ENCODE data around the gene LNPK.

Gene LNPK

DNA sequence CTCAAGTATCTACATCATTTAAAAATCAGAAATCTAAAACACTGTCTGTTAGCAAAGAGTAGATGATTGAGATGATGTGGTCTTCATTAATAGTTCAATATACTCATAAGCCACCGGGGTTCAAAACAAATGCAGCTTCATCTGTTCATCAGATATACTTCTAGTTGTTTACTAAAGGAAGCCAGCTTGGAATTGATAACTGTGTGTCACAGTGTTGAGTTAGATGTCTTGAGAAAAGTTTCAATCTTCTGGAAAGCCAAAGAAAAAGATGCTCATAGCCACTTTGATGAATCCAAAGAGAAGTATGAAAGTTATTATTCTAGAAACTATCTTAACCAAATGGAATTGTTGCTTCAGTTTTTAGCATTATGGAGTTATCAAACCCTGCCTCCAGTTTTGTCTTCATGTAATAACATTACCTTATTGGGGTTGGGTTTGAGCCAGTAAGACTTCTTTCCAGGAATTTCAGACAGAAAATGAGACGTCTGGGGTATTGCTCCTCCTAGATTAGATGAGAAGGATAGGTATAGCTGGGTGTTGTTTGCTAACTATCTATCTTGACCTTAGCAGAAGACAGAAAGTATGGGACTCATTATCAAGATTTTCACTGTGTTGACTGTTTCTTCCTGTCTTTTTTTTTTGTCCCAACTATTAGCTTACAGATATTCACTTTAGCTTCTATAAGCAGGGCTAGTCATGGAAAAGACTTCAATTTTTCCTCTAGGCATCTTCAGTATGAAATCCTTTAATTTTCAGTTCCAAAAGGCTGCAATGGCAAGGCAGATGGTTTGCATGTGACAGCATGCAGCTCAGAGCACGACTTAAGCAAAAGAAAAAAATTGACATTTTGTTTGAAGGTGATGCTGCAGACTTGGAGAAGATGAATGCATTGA, 66.5 kb downstream of the LNPK start:
- TF ChIP-seq CTCF (IDR thresholded peaks at IDR 0.05; ENCODE audit: low read depth, low read length, missing control alignments) = no peak
- H3K4me3 ChIP-seq (ENCODE audit: low read depth, low read length) = no peak overlapping the region
- in situ Hi-C loops (cut with HindIII; ENCODE audit: low sequenced_read_pairs) = no loop called here
- no peak for DNase-seq (ENCODE audit: low read depth)

- no peak for DNase-seq (ENCODE audit: low read depth)
- H3K4me3 ChIP-seq (ENCODE audit: low read depth, low read length) = no peak overlapping the region
- TF ChIP-seq CTCF (IDR thresholded peaks at IDR 0.05; ENCODE audit: low read depth, low read length, missing control alignments) = no peak
- in situ Hi-C loops (cut with HindIII; ENCODE audit: low sequenced_read_pairs) = no loop called here
Measured at GRCh38 chr2:175932675-175933074, 69.4 kb downstream of the LNPK start.

DNA sequence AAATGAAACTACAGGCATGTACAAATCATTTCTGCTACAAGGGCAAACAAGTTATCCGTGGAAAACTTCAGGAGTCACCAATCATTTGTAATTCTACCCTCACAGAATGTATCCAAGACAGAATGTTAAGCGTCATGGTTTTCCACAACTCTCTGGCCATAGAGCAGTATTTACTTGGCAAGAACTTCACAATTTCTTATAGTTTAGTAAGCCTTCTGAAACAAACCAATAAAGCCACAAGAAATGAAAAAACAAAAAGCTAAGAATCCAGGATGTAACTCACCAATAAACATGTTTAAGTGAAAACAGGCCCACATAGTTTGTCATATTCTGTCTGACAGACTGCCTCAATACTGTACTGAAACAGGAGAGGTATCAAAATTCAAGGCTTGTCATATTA, 70.3 kb downstream of the LNPK start:
- H3K4me3 ChIP-seq (ENCODE audit: low read depth, low read length) = no peak overlapping the region
- TF ChIP-seq CTCF (IDR thresholded peaks at IDR 0.05; ENCODE audit: low read depth, low read length, missing control alignments) = no peak
- DNase-seq (ENCODE audit: low read depth) = peak; percentile 93
- in situ Hi-C loops (cut with HindIII; ENCODE audit: low sequenced_read_pairs) = no loop called here

DNA sequence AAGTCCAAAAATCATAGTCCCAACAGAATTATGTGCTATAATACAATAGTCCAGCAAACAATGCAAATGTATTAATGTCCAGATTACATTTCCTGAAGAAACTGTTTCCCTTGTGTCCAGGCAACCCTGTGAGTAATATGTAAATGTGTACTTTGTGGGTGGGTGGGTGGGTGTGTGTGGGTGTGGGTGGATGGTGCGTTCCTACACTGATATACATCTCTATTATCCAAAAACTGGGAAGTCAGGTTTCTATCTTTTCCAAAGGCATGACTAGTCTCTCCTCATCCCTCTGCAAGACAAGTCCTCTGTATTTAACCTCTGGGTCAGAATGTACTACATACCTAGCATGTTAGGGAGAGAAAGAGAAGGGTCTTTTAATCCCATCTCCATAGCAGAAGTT, 71.6 kb downstream of the LNPK start:
- no peak for TF ChIP-seq CTCF (IDR thresholded peaks at IDR 0.05; ENCODE audit: low read depth, low read length, missing control alignments)
- in situ Hi-C loops (cut with HindIII; ENCODE audit: low sequenced_read_pairs) = no loop called here
- DNase-seq (ENCODE audit: low read depth) = no peak

DNA sequence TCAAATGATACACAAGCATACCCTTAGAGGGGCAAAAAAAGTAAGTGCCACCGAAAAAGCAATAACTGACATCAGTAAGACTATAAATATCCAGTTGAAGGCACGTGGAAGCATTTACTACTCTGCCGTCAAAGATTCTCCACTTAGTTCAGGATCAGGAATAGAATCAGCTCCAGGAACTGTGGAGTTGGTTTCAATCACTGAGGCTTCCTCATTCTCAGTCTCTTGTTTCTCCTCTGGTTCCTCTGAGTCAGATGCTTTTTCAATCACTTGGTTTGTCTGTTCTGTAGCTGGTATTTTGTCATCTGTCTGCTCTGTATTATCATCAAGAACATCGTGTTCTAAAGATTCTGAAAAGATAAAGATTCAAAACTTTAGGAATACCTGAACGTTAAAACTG, 72.2 kb downstream of the LNPK start:
- DNase-seq (ENCODE audit: low read depth) = no peak
- in situ Hi-C loops (cut with HindIII; ENCODE audit: low sequenced_read_pairs) = no loop called here
- no peak overlapping the region for H3K4me3 ChIP-seq (ENCODE audit: low read depth, low read length)
- no peak for TF ChIP-seq CTCF (IDR thresholded peaks at IDR 0.05; ENCODE audit: low read depth, low read length, missing control alignments)

More for the DNA sequence above, 71.6 kb downstream of the LNPK start:
- no peak overlapping the region for H3K4me3 ChIP-seq (ENCODE audit: low read depth, low read length)

DNA sequence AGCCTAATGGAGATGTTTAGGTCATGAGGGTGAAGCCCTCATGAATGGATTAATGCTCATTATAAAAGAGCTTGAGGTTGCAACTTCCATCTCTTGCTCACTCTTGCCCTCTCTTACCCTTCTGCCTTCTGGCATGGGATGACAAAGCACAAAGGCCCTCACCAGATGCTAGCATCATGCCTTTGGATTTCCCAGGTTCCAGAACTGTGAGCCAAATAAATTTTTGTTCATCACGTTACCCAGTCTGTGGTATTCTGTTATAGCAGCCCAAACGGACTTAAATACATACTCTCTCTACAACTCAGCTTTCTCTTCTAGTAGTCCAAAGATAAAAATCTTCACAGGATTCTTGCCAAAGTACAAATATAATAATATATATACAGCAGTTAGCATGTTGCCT, 75.8 kb downstream of the LNPK start:
- no peak for DNase-seq (ENCODE audit: low read depth)
- in situ Hi-C loops (cut with HindIII; ENCODE audit: low sequenced_read_pairs) = no loop called here

More for the DNA sequence above, 75.8 kb downstream of the LNPK start:
- TF ChIP-seq CTCF (IDR thresholded peaks at IDR 0.05; ENCODE audit: low read depth, low read length, missing control alignments) = no peak
- no peak overlapping the region for H3K4me3 ChIP-seq (ENCODE audit: low read depth, low read length)

All from astrocyte of the cerebellum (primary cell).